Mesodermal cell (in vitro differentiated cells): ENCODE data around the gene INPP5A.

ENCODE experiments used
- H3K27ac ChIP-seq: 2 replicates; pipeline ENCODE4 v1.7.0; 2013; ENCODE audit warnings: mild to moderate bottlenecking, low read depth, low read length, moderate library complexity; ENCODE audit not compliant: severe bottlenecking
- H3K36me3 ChIP-seq: 2 replicates; pipeline ENCODE4 v1.7.1; 2013; ENCODE audit warnings: mild to moderate bottlenecking, low read length, moderate library complexity; ENCODE audit not compliant: control insufficient read depth, insufficient read depth
- H3K4me1 ChIP-seq: one replicate; pipeline ENCODE4 v1.7.1; 2013; ENCODE audit warnings: mild to moderate bottlenecking, low read length; ENCODE audit not compliant: insufficient read depth, control insufficient read depth, poor library complexity, severe bottlenecking
- H3K4me3 ChIP-seq: 2 replicates; pipeline ENCODE4 v1.7.0; 2013; ENCODE audit warnings: low read length, control low read depth, mild to moderate bottlenecking; ENCODE audit not compliant: insufficient read depth, poor library complexity, severe bottlenecking; ENCODE audit errors: extremely low read depth
- H3K9me3 ChIP-seq: 2 replicates; pipeline ENCODE4 v1.7.1; 2013; ENCODE audit warnings: mild to moderate bottlenecking, low read length, moderate library complexity; ENCODE audit not compliant: control insufficient read depth
- WGBS, 2 experiments: methylation state at CpG; one replicate each; pipeline ENCODE4 v1.1.5; 2013; ENCODE audit warnings: missing lambda C conversion rate in 2 of 2; ENCODE audit not compliant: insufficient coverage in 2 of 2; 5-methylcytosine and 5-hydroxymethylcytosine counted together

The INPP5A gene

GRCh38 chr10:132654708-132655661 lies 117.4 kb downstream of the INPP5A start:
- no peaks in the 10 kb centered on the region for H3K9me3 ChIP-seq

GRCh38 chr10:132655735-132656134 lies 118.1 kb downstream of the INPP5A start:
- no peak overlapping the region for H3K4me3 ChIP-seq
- no peaks in the 10 kb centered on the region for H3K9me3 ChIP-seq
- H3K4me1 ChIP-seq: no peaks in the 10 kb centered on the region
- H3K36me3 ChIP-seq: peaks cover 12% of the 10 kb centered on the region
- no peak overlapping the region for H3K27ac ChIP-seq
- 91 to 99% methylated on average over 7 of the region's 8 CpGs for WGBS, 2 experiments

More at GRCh38 chr10:132654708-132655661, 117.4 kb downstream of the INPP5A start:
- Histone ChIP-seq H3K27ac (no peak overlapping the region), H3K4me3 (no peak overlapping the region), H3K4me1 (no peaks in the 10 kb centered on the region), H3K36me3 (peaks cover 10% of the 10 kb centered on the region)
- 67 to 72% methylated on average over 40 to 45 of the region's 48 CpGs for WGBS, 2 experiments

- WGBS, 2 experiments: 83 to 90% methylated on average over 14 to 18 of the region's 18 CpGs
Measured at GRCh38 chr10:132656283-132657126, 118.9 kb downstream of the INPP5A start.

GRCh38 chr10:132657127-132657706 lies 119.6 kb downstream of the INPP5A start:
- Histone ChIP-seq H3K36me3 (peaks cover 14% of the 10 kb centered on the region), H3K4me1 (no peaks in the 10 kb centered on the region), H3K27ac (no peak overlapping the region), H3K9me3 (no peaks in the 10 kb centered on the region), H3K4me3 (no peak overlapping the region)
- WGBS, 2 experiments: 94 to 98% methylated on average over 10 to 11 of the region's 18 CpGs

More at GRCh38 chr10:132656283-132657126, 118.9 kb downstream of the INPP5A start:
- H3K36me3 ChIP-seq: peaks cover 12% of the 10 kb centered on the region
- H3K4me3 ChIP-seq: no peak overlapping the region
- no peak overlapping the region for H3K27ac ChIP-seq
- no peaks in the 10 kb centered on the region for H3K4me1 ChIP-seq
- no peaks in the 10 kb centered on the region for H3K9me3 ChIP-seq

- Histone ChIP-seq H3K4me3 (no peak overlapping the region), H3K4me1 (no peaks in the 10 kb centered on the region), H3K27ac (no peak overlapping the region), H3K9me3 (no peaks in the 10 kb centered on the region), H3K36me3 (peaks cover 13% of the 10 kb centered on the region)
- 91 to 95% methylated on average over 13 of the region's 16 CpGs for WGBS, 2 experiments
Measured at GRCh38 chr10:132657748-132658147, 120.2 kb downstream of the INPP5A start.

- WGBS, 2 experiments: 97 to 98% methylated on average over 30 of the region's 30 CpGs
- Histone ChIP-seq H3K36me3 (peaks cover 13% of the 10 kb centered on the region), H3K4me1 (no peaks in the 10 kb centered on the region), H3K4me3 (no peak overlapping the region), H3K9me3 (no peaks in the 10 kb centered on the region), H3K27ac (no peak overlapping the region)
Measured at GRCh38 chr10:132658546-132659205, 121.1 kb downstream of the INPP5A start.

GRCh38 chr10:132659206-132660091 lies 121.9 kb downstream of the INPP5A start:
- Histone ChIP-seq H3K27ac (no peak overlapping the region), H3K4me1 (no peaks in the 10 kb centered on the region), H3K9me3 (no peaks in the 10 kb centered on the region), H3K4me3 (no peak overlapping the region), H3K36me3 (peaks cover 13% of the 10 kb centered on the region)
- WGBS, 2 experiments: 95% methylated on average over 34 of the region's 35 CpGs

GRCh38 chr10:132660385-132660784 lies 122.8 kb downstream of the INPP5A start:
- H3K9me3 ChIP-seq: no peaks in the 10 kb centered on the region
- H3K4me3 ChIP-seq: no peak overlapping the region
- H3K36me3 ChIP-seq: peaks cover 13% of the 10 kb centered on the region
- WGBS, 2 experiments: 90 to 91% methylated on average over 2 to 3 of the region's 3 CpGs
- H3K27ac ChIP-seq: no peak overlapping the region
- H3K4me1 ChIP-seq: no peaks in the 10 kb centered on the region

- peaks cover 6% of the 10 kb centered on the region for H3K4me1 ChIP-seq
- 89 to 93% methylated on average over 13 to 14 of the region's 19 CpGs for WGBS, 2 experiments
- no peak overlapping the region for H3K4me3 ChIP-seq
- H3K9me3 ChIP-seq: no peaks in the 10 kb centered on the region
- no peak overlapping the region for H3K27ac ChIP-seq
- H3K36me3 ChIP-seq: peaks cover 13% of the 10 kb centered on the region
Measured at GRCh38 chr10:132662186-132662920, 124.8 kb downstream of the INPP5A start.
